ENCODE measurements around the gene WDR89. TPM values are rescaled to one million over a fixed set of nuclear protein-coding genes. Genes with fewer than 3 reads are reported as not detected.
"Not testable (repeated sequence)": the region's sequence is repeated elsewhere in the genome, so short reads cannot be mapped to it uniquely, and the experiment has no call there.

WDR89 gene
- polyA plus RNA-seq, 12 donors = 11.4 to 17.2 (median 15.3) TPM; not detected in 1

- no peak for DNase-seq
These were observed 18.1 kb upstream of the WDR89 start for GRCh38 chr14:63659726-63660125.

DNA sequence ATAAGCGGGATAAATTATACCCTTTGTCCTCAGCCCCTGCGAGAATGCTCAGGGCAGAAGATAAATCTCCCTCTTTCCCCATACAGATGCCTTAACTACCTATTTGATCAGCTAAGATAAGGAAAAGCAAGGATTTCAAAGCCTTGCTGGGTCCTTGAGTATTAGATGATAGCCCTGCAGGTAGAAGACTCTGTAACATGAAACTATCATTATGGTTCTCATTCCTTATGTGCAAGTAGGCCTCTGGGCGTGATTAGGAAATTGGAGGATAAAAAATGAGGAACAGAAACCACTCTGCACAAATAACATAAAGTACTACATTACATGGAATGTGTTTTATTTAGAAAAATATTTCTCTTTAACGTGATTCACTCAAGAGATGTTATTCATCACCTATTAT is 14.5 kb upstream of the WDR89 start:
- no peak for DNase-seq

GRCh38 chr14:63654936-63655335 is 13.3 kb upstream of the WDR89 start:
- no peak for DNase-seq

- no peak for DNase-seq
These were observed 12.7 kb upstream of the WDR89 start for GRCh38 chr14:63654346-63654745.

GRCh38 chr14:63652406-63652805 is 10.7 kb upstream of the WDR89 start:
- DNase-seq = no peak

GRCh38 chr14:63650256-63650952 is 8.7 kb upstream of the WDR89 start:
- DNase-seq = no peak

DNA sequence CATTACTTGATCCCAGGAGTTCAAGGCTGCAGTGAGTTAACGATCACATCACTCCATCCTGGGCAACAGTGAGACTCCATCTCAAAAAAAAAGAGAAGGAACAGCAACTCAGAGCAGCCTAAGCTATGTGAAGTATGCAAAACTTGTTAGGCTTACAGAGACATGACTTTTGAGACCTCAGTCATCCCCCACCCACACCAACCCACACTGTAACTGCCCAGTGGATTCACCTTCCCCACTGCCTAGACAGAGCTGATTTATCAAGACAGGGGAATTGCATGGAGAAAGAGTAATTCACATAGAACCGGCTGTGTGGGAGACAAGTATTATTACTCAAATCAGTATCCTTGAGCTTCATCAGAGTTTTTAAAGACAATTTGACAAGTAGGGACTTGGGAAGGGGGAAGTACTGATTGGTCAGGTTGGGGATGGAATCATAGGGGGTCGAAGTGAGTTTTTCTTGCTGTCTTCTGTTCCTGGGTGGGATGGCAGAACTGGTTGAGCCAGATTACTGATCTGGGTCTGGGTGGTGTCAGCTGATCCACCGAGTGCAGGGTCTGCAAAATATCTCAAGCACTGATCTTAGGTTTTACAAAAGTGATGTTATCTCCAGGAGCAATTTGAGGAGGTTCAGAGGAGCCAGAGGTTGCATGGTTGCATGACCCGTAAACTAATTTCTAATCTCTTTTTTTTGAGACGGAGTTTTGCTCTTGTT is 6.2 kb upstream of the WDR89 start:
- no peak for DNase-seq

DNA sequence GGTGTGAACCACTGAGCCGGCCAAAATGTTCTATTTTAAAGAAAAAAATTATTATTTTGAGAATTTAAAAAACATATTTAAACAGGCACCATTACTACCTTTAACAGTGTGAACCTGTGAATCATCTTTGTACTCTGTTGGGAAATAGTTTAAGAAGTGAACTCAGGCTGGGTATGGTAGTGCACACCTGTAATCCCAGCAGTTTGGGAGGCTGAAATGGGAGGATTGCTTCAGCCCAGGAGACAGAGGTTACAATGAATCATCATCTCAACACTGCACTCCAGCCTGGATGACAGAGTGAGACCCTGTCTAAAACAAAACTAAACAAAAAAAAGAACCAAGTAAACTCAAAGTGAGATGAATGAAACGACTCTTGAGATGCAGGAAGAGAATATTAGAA is 3.1 kb upstream of the WDR89 start:
- no peak for DNase-seq

DNA sequence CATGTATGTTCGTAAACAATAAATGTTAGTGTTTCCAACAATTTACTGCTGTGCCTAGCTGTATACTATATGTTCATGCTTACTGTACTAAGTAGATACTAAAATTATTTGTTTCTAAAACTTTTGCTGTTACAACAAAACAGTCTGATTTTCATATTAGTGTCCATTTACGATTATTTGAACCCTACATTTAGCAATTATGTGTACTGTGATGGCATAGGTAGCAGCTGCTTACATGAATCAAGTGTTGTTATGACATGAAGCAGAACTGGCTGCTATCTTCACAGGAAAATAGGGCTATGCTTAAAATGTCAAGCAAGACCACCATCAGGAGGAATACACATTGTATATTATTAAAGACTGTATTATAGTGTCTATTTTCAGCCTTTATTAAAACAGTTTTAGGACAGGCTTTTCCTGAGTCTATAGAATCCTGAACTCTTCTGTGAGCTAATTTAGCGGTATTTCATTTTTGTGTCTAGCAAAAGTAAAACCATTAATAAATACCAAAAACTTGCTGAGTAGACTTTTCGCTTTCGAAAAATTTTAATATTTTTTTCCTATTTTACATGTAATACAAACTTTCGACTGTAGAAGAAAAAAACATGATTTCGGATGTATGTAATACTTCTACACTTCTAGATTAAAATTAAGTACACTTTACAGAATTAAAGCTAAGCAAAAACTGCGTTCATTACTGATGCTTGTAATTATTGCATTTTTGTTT is 1.1 kb upstream of the WDR89 start:
- no peak for DNase-seq

GRCh38 chr14:63642229-63642611 is 549 bp upstream of the WDR89 start:
- peak; percentile 96 for DNase-seq

- no peak for DNase-seq
These were observed 3.2 kb downstream of the WDR89 start for GRCh38 chr14:63638493-63638892.

DNA sequence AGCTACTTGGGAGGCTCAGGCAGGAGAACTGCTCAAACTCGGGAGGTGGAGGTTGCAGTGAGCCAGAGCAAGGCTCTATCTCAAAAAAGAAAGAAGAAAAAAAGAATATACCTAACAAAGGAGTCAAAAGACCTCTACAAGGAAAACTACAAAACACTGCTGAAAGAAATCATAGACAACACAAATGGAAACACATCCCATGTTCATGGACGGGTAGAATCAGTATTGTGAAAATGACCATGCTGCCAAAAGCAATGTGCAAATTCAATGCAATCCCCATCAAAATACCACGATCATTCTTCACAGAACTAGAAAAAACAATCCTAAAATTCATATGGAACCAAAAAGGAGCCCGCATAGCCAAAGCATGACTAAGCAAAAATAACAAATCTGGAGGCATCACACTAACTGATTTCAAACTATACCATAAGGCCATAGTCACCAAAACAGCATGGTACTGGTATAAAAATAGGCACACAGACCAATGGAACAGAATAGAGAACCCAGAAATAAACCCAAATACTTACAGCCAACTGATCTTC is 5.5 kb downstream of the WDR89 start:
- DNase-seq = not testable (repeated sequence)

- no peak for DNase-seq
These were observed 7.9 kb downstream of the WDR89 start for GRCh38 chr14:63633801-63634200.

GRCh38 chr14:63632932-63633514 is 8.6 kb downstream of the WDR89 start:
- no peak for DNase-seq

DNA sequence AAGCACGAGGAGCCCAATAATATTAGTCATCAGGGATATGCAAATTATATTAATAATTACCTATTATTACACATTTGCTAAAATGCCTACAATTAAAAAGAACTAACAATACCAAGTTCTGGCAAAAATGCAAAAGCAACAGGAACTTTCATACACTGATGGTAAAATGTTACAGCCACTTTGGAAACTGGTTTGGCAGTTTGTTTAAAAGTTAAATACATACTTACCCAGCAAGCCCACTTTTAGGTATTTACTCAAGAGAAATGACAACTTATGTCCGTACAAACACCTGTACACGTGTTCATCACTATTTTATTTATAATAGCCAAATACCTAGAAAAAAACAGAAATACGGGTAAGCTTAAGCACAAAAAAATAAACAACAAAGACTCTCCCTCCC is 17.0 kb downstream of the WDR89 start:
- no peak for DNase-seq

DNA sequence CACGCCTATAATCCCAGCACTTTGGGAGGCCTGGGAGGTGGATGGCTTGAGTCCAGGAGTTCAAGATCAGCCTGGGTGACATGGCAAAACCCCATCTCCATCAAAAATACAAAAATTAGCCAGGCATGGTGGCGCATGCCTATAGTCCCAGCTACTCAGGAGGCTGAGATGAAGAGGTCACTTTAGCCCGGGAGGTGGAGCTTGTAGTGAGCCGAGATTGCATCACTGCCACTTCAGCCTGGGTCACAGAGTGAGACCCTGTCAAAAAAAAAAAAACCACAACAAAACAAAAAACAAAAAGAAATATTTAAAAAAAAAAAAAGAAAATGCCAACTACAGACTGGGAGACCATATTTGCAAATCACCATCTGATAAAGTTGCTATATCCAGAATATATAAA is 17.5 kb downstream of the WDR89 start:
- no peak for DNase-seq

DNA sequence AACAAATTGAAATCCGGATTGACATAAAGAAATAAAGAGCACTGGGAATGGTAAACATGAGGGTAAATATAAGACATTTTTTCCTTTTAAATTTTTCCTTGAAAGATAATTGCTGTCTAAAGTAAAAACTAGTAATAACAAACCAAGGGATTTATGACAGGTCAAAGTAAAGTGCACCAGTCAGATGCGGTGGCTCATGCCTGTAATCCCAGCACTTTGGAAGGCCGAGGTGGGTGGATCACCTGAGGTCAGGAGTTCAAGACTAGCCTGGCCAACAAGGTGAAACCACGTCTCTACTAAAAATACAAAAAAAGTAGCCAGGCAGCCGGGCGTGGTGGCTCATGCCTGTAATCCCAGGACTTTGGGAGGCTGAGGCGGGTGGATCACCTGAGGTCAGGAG is 19.7 kb downstream of the WDR89 start:
- DNase-seq = not testable (repeated sequence)

DNA sequence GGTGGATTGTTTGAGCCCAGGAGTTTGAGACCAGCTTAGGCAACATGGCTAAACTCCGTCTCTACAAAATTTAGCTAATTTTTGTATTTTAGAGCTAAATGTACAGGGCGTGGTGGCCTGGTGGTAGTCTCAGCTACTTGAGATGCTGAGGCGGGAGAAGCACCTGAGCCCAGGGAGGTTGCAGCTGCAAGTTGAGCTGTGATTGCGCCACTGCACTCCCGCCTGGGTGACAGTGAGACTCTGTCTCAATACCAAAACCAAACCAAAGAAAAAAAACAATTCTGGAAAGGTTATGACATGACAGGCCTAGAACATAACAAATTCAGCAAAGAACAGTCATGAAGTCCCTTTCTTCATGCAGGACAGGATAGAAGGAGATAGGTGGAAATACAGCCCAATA is 25.7 kb downstream of the WDR89 start:
- DNase-seq = no peak

GRCh38 chr14:63614679-63615363 is 26.9 kb downstream of the WDR89 start:
- DNase-seq = peak; percentile 16

- no peak for DNase-seq
These were observed 30.6 kb downstream of the WDR89 start for GRCh38 chr14:63611078-63611477.

- DNase-seq = no peak
These were observed 36.6 kb downstream of the WDR89 start for GRCh38 chr14:63605041-63605532.
